Endothelial cell of umbilical vein (primary cell): ENCODE measurements around the gene CTSZ. TPM values are rescaled to one million over a fixed set of nuclear protein-coding genes. Genes with fewer than 3 reads are reported as not detected.

Experiments used
- BruUV-seq: library from RNA; stranded (reverse); fragments of 400-500 nt; replicated peaks from 2 replicates; lab custom pipeline; 2021; lab: Mats Ljungman, UMichigan
- CTCF ChIA-PET: fragments of 300-600, 350-600 bp; sonication (Branson Sonifier 250); formaldehyde crosslinking; loops from one replicate; lab custom pipeline; 2021; ENCODE audit warnings: antibody characterized with exemption, inconsistent platforms; lab: Charles Lee
- POLR2A ChIA-PET: fragments of 300-600, 350-600 bp; sonication (Branson Sonifier 250); formaldehyde crosslinking; loops from one replicate; lab custom pipeline; 2021; ENCODE audit warnings: antibody characterized with exemption, inconsistent platforms; lab: Charles Lee
- DNase-seq: peaks from one replicate; pipeline ENCODE4 v3.0.0-alpha.2; 2011; ENCODE audit warnings: low read depth, low spot score
- FAIRE-seq: peaks from 2 replicates; lab custom pipeline; 2011; peaks lifted over from hg19 to GRCh38; lab: Jason Lieb, UNC
- H2AFZ ChIP-seq: 2 replicates; pipeline ENCODE4 v1.6.0; 2012; ENCODE audit warnings: low read depth, low read length, control low read depth, inconsistent platforms
- H3K27ac ChIP-seq: 2 replicates; pipeline ENCODE4 v1.5.1; 2011; ENCODE audit warnings: low read depth, mild to moderate bottlenecking, control low read depth, low read length, moderate library complexity; ENCODE audit not compliant: insufficient read depth
- H3K27me3 ChIP-seq, 2 experiments: 2 replicates each; pipeline versions ENCODE4 v1.6.0 to v1.6.1; 2011; ENCODE audit warnings: low read length in 2 of 2, mixed read lengths in 1 of 2; ENCODE audit not compliant: control insufficient read depth in 2 of 2, insufficient read depth in 2 of 2
- H3K36me3 ChIP-seq, 2 experiments: 2 replicates in 1 of 2; 3 replicates in 1 of 2; pipeline ENCODE4 v1.5.1; 2011; ENCODE audit warnings: low read length in 2 of 2, mild to moderate bottlenecking in 1 of 2, moderate library complexity in 1 of 2; ENCODE audit not compliant: control insufficient read depth in 2 of 2, insufficient read depth in 2 of 2; ENCODE audit errors: extremely low read depth in 1 of 2
- H3K4me1 ChIP-seq: 3 replicates; pipeline ENCODE4 v1.5.1; 2011; ENCODE audit warnings: mild to moderate bottlenecking, low read length; ENCODE audit not compliant: control insufficient read depth, insufficient read depth; ENCODE audit errors: extremely low read depth
- H3K4me2 ChIP-seq: 2 replicates; pipeline ENCODE4 v1.6.1; 2011; ENCODE audit warnings: low read length, control low read depth, mixed read lengths; ENCODE audit not compliant: insufficient read depth
- H3K4me3 ChIP-seq, 3 experiments: fragments of 200-600 bp in 1 of 3; sonication (generic), shearing (Covaris generic) in 1 of 3; replicated peaks in 1 of 3; 2 replicates each; pipeline ENCODE4 v1.5.1; 2011 to 2016; ENCODE audit warnings: control low read depth in 3 of 3, low read length in 3 of 3, mild to moderate bottlenecking in 2 of 3, inconsistent platforms in 1 of 3, low read depth in 1 of 3, moderate library complexity in 1 of 3; ENCODE audit not compliant: insufficient read depth in 1 of 3
- H3K79me2 ChIP-seq: 2 replicates; pipeline ENCODE4 v1.6.0; 2012; ENCODE audit warnings: low read length, inconsistent platforms; ENCODE audit not compliant: control insufficient read depth, insufficient read depth
- H3K9ac ChIP-seq: replicated peaks from 2 replicates; pipeline ENCODE3; 2011; ENCODE audit warnings: low read length, control low read depth; ENCODE audit not compliant: insufficient read depth; ENCODE audit errors: extremely low read depth
- H3K9me1 ChIP-seq: replicated peaks from 3 replicates; pipeline ENCODE4 v1.6.0; 2011; ENCODE audit warnings: mild to moderate bottlenecking, low read length; ENCODE audit not compliant: control insufficient read depth, insufficient read depth; ENCODE audit errors: extremely low read depth
- H3K9me3 ChIP-seq: replicated peaks from 2 replicates; pipeline ENCODE4 v1.5.1; 2012; ENCODE audit warnings: low read length, inconsistent platforms; ENCODE audit not compliant: control insufficient read depth, insufficient read depth
- H4K20me1 ChIP-seq: replicated peaks from 2 replicates; pipeline ENCODE3; 2011; ENCODE audit warnings: mild to moderate bottlenecking, low read length; ENCODE audit not compliant: control insufficient read depth, insufficient read depth; ENCODE audit errors: extremely low read depth
- CTCF ChIP-seq, 2 donors: IDR thresholded peaks; 1 replicate in 1 of 2; 2 replicates in 1 of 2; pipeline ENCODE4 v1.5.1; 2011; ENCODE audit warnings: low read length in 2 of 2, mild to moderate bottlenecking in 2 of 2, moderate library complexity in 2 of 2, control low read depth in 1 of 2, inconsistent platforms in 1 of 2, low read depth in 1 of 2; ENCODE audit not compliant: insufficient read depth in 1 of 2; ENCODE audit errors: extremely low read depth in 1 of 2
- EZH2 ChIP-seq: IDR thresholded peaks from 2 replicates; pipeline ENCODE4 v1.6.1; 2012; ENCODE audit warnings: borderline replicate concordance, low read depth, mild to moderate bottlenecking, moderate library complexity, low read length, inconsistent platforms; ENCODE audit not compliant: severe bottlenecking
- FOS ChIP-seq: IDR thresholded peaks from 2 replicates; pipeline ENCODE4 v1.6.1; 2011; ENCODE audit warnings: mild to moderate bottlenecking, low read length, moderate library complexity, borderline replicate concordance; ENCODE audit not compliant: insufficient read depth
- GATA2 ChIP-seq: IDR thresholded peaks from 2 replicates; pipeline ENCODE4 v1.7.0; 2011; ENCODE audit warnings: low read depth, mild to moderate bottlenecking, moderate library complexity, mixed read lengths, low read length; ENCODE audit not compliant: insufficient read length, insufficient read depth
- JUN ChIP-seq: IDR thresholded peaks from 2 replicates; pipeline ENCODE4 v1.6.1; 2011; ENCODE audit warnings: borderline replicate concordance, low read depth; ENCODE audit not compliant: insufficient read length, insufficient read depth
- MAX ChIP-seq: IDR thresholded peaks from 2 replicates; pipeline ENCODE4 v1.6.1; 2011; ENCODE audit not compliant: insufficient read depth, insufficient read length
- MYC ChIP-seq: IDR thresholded peaks from one replicate; pipeline ENCODE4 v1.6.1; 2011; ENCODE audit warnings: mild to moderate bottlenecking, low read depth, low read length
- POLR2A ChIP-seq: IDR thresholded peaks from 2 replicates; pipeline ENCODE4 v1.6.1; 2012; ENCODE audit warnings: low read depth, mild to moderate bottlenecking, control low read depth, low read length
- POLR2AphosphoS5 ChIP-seq: IDR thresholded peaks from 2 replicates; pipeline ENCODE4 v1.6.1; 2012; ENCODE audit warnings: low read depth, mild to moderate bottlenecking, control low read depth, low read length, moderate library complexity; ENCODE audit not compliant: insufficient read depth
- dilution Hi-C: fragments of 300-500 bp; cut with MboI; formaldehyde crosslinking; loops from one replicate; pipeline ENCODE4 v1.15.0; 2019; ENCODE audit warnings: low sequenced_read_pairs; ENCODE audit not compliant: extremely low pct_ligation_motif_present
- intact Hi-C: fragments of 100-400 bp; cut with micrococcal nuclease; formaldehyde crosslinking; loops from one replicate; pipeline ENCODE4 v1.10.0; 2022
- polyA plus RNA-seq, 4 experiments: library from polyadenylated mRNA; depleted of rRNA in 3 of 4; stranded (reverse) in 3 of 4; unstranded in 1 of 4; fragments of >200 nt; gene quantifications; 2 replicates each; pipeline versions ENCODE4 v1.2.1 to v1.2.3, GENCODE V29; 2011 to 2012; ENCODE audit warnings: missing spikeins in 1 of 4
- total RNA-seq: library from RNA; stranded (reverse); gene quantifications from 2 replicates; pipeline ENCODE4 v1.2.3, GENCODE V29; 2021

The CTSZ gene
- total and polyA plus RNA-seq, 2 donors (not counting 3 experiments of a cell fraction or from before 2014, with no cell fraction given) = 304 to 387 TPM

GRCh38 chr20:58986286-58986967, 20.6 kb downstream of the CTSZ start:
- Histone ChIP-seq H2AFZ (no peak overlapping the region), H3K27ac (no peak overlapping the region), H3K9me3 (no peaks in the 10 kb centered on the region), H4K20me1 (no peaks in the 10 kb centered on the region), H3K9me1 (no peaks in the 10 kb centered on the region), H3K79me2 (peaks cover 46% of the 10 kb centered on the region), H3K4me1 (peaks cover 3% of the 10 kb centered on the region), H3K9ac (no peak overlapping the region), H3K4me3 (no peak overlapping the region), H3K4me2 (no peak overlapping the region), H3K36me3 (peaks cover 19 to 36% of the 10 kb centered on the region in 2 experiments), H3K27me3 (no peaks in the 10 kb centered on the region)
- ChIA-PET CTCF (no interaction called here), POLR2A (no interaction called here)
- intact Hi-C loops = loop anchor here (10.0 kb wide), 1 partner anchor 238 kb away; no protein-coding TSS in a partner anchor
- no TSS peak for BruUV-seq
- dilution Hi-C loops = no loop called here
- TF ChIP-seq MYC (no peak), FOS (no peak), EZH2 (no peak), POLR2AphosphoS5 (no peak), POLR2A (no peak), JUN (no peak), MAX (no peak), GATA2 (no peak), CTCF (IDR thresholded peaks at IDR 0.05; ENCODE audit: extremely low read depth in 1 of 2, insufficient read depth in 1 of 2, low read depth in 1 of 2, low read length in 2 of 2) (no peak)
- FAIRE-seq = no peak
- DNase-seq = no peak
